ENCODE results near the gene PDCD1. TPM values are rescaled to one million over a fixed set of nuclear protein-coding genes. Genes with fewer than 3 reads are reported as not detected.

The PDCD1 gene
- total and polyA plus RNA-seq, 2 of the 13 experiments (the other 11 are each of a cell fraction or from before 2014, with no cell fraction given), result 0.04 TPM; not detected in 1

GRCh38 chr2:241817126-241817820, 41.4 kb downstream of the PDCD1 start (continued):
- peak; percentile 37 for TF ChIP-seq PATZ1 (CRISPR knock-in tag; IDR thresholded peaks at IDR 0.05)
- TF ChIP-seq, protein P1, sequence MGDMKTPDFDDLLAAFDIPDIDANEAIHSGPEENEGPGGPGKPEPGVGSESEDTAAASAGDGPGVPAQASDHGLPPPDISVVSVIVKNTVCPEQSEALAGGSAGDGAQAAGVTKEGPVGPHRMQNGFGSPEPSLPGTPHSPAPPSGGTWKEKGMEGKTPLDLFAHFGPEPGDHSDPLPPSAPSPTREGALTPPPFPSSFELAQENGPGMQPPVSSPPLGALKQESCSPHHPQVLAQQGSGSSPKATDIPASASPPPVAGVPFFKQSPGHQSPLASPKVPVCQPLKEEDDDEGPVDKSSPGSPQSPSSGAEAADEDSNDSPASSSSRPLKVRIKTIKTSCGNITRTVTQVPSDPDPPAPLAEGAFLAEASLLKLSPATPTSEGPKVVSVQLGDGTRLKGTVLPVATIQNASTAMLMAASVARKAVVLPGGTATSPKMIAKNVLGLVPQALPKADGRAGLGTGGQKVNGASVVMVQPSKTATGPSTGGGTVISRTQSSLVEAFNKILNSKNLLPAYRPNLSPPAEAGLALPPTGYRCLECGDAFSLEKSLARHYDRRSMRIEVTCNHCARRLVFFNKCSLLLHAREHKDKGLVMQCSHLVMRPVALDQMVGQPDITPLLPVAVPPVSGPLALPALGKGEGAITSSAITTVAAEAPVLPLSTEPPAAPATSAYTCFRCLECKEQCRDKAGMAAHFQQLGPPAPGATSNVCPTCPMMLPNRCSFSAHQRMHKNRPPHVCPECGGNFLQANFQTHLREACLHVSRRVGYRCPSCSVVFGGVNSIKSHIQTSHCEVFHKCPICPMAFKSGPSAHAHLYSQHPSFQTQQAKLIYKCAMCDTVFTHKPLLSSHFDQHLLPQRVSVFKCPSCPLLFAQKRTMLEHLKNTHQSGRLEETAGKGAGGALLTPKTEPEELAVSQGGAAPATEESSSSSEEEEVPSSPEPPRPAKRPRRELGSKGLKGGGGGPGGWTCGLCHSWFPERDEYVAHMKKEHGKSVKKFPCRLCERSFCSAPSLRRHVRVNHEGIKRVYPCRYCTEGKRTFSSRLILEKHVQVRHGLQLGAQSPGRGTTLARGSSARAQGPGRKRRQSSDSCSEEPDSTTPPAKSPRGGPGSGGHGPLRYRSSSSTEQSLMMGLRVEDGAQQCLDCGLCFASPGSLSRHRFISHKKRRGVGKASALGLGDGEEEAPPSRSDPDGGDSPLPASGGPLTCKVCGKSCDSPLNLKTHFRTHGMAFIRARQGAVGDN (CRISPR knock-in tag; IDR thresholded peaks at IDR 0.05), result peak; percentile 48; the same call in 1 of the 2 replicates
- TF ChIP-seq ZNF768 (CRISPR knock-in tag; IDR thresholded peaks at IDR 0.05), result 0 out of 2 replicates have a peak, but pooled peaks have one; percentile 19
- peak; percentile 83 for TF ChIP-seq ZSCAN25 (CRISPR knock-in tag; IDR thresholded peaks at IDR 0.05)
- TF ChIP-seq RBM22 (optimal IDR thresholded peaks at IDR 0.05; ENCODE audit: low read length), result peak; percentile 40
- TF ChIP-seq ZNF160 (CRISPR knock-in tag; IDR thresholded peaks at IDR 0.05), result no peak
- TF ChIP-seq ZNF451 (CRISPR knock-in tag; IDR thresholded peaks at IDR 0.05), result 0 out of 2 replicates have a peak, but pooled peaks have one; percentile 33
- TF ChIP-seq, protein P2, sequence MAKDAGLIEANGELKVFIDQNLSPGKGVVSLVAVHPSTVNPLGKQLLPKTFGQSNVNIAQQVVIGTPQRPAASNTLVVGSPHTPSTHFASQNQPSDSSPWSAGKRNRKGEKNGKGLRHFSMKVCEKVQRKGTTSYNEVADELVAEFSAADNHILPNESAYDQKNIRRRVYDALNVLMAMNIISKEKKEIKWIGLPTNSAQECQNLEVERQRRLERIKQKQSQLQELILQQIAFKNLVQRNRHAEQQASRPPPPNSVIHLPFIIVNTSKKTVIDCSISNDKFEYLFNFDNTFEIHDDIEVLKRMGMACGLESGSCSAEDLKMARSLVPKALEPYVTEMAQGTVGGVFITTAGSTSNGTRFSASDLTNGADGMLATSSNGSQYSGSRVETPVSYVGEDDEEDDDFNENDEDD (CRISPR knock-in tag; IDR thresholded peaks at IDR 0.05; ENCODE audit: borderline replicate concordance), result peak; percentile 27; the same call in 1 of the 2 replicates
- TF ChIP-seq, protein P3, sequence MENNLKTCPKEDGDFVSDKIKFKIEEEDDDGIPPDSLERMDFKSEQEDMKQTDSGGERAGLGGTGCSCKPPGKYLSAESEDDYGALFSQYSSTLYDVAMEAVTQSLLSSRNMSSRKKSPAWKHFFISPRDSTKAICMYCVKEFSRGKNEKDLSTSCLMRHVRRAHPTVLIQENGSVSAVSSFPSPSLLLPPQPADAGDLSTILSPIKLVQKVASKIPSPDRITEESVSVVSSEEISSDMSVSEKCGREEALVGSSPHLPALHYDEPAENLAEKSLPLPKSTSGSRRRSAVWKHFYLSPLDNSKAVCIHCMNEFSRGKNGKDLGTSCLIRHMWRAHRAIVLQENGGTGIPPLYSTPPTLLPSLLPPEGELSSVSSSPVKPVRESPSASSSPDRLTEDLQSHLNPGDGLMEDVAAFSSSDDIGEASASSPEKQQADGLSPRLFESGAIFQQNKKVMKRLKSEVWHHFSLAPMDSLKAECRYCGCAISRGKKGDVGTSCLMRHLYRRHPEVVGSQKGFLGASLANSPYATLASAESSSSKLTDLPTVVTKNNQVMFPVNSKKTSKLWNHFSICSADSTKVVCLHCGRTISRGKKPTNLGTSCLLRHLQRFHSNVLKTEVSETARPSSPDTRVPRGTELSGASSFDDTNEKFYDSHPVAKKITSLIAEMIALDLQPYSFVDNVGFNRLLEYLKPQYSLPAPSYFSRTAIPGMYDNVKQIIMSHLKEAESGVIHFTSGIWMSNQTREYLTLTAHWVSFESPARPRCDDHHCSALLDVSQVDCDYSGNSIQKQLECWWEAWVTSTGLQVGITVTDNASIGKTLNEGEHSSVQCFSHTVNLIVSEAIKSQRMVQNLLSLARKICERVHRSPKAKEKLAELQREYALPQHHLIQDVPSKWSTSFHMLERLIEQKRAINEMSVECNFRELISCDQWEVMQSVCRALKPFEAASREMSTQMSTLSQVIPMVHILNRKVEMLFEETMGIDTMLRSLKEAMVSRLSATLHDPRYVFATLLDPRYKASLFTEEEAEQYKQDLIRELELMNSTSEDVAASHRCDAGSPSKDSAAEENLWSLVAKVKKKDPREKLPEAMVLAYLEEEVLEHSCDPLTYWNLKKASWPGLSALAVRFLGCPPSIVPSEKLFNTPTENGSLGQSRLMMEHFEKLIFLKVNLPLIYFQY (CRISPR knock-in tag; IDR thresholded peaks at IDR 0.05; ENCODE audit: borderline replicate concordance), result no peak
- peak; percentile 51 for TF ChIP-seq SAP130 (CRISPR knock-in tag; IDR thresholded peaks at IDR 0.05; ENCODE audit: low read depth)
- peak; percentile 47; the same call in 1 of the 2 replicates for TF ChIP-seq POLR2AphosphoS5 (IDR thresholded peaks at IDR 0.05; ENCODE audit: low read depth, low read length)
- TF ChIP-seq PAXIP1 (CRISPR knock-in tag; conservative IDR thresholded peaks at IDR 0.05), result peak; percentile 52
- no peak; the same call in 1 of the 2 replicates for TF ChIP-seq NR2F6 (IDR thresholded peaks at IDR 0.05)
- TF ChIP-seq NR2F6 (CRISPR knock-in tag; IDR thresholded peaks at IDR 0.05), result 0 out of 2 replicates have a peak, but pooled peaks have one; percentile 13
